D341Med (cell line): ENCODE measurements around the gene VIM.
"Not testable (repeated sequence)": the region's sequence is repeated elsewhere in the genome, so short reads cannot be mapped to it uniquely, and the experiment has no call there.

ENCODE experiments used
- DNase-seq: peaks from one replicate; pipeline ENCODE4 v3.0.0; 2012; ENCODE audit warnings: low spot score

VIM gene

GRCh38 chr10:17233286-17233991 lies 5.4 kb downstream of the VIM start:
- no peak for DNase-seq

GRCh38 chr10:17234431-17234945 lies 6.4 kb downstream of the VIM start:
- DNase-seq, result no peak

GRCh38 chr10:17235136-17235535 lies 7.1 kb downstream of the VIM start:
- DNase-seq, result no peak

- DNase-seq, result no peak
Measured at GRCh38 chr10:17236468-17237148, 8.6 kb downstream of the VIM start.

- no peak for DNase-seq
Measured at GRCh38 chr10:17237149-17237527, 9.1 kb downstream of the VIM start.

GRCh38 chr10:17237915-17238444 lies 9.9 kb downstream of the VIM start:
- no peak for DNase-seq

GRCh38 chr10:17238445-17239291 lies 10.6 kb downstream of the VIM start:
- no peak for DNase-seq

GRCh38 chr10:17239345-17240085 lies 11.5 kb downstream of the VIM start:
- no peak for DNase-seq

GRCh38 chr10:17240096-17240495 lies 12.1 kb downstream of the VIM start:
- no peak for DNase-seq

- DNase-seq, result no peak
Measured at GRCh38 chr10:17240616-17241015, 12.6 kb downstream of the VIM start.

GRCh38 chr10:17241611-17242333 lies 13.7 kb downstream of the VIM start:
- DNase-seq, result no peak

- no peak for DNase-seq
Measured at GRCh38 chr10:17244700-17245365, 16.8 kb downstream of the VIM start.

GRCh38 chr10:17247210-17247609 lies 19.2 kb downstream of the VIM start:
- DNase-seq, result no peak

GRCh38 chr10:17248964-17249363 lies 20.9 kb downstream of the VIM start:
- no peak for DNase-seq

GRCh38 chr10:17249820-17250219 lies 21.8 kb downstream of the VIM start:
- no peak for DNase-seq

- no peak for DNase-seq
Measured at GRCh38 chr10:17250736-17251135, 22.7 kb downstream of the VIM start.

- not testable (repeated sequence) for DNase-seq
Measured at GRCh38 chr10:17254543-17255050, 26.6 kb downstream of the VIM start.

GRCh38 chr10:17255512-17255911 lies 27.5 kb downstream of the VIM start:
- no peak for DNase-seq

GRCh38 chr10:17256051-17256450 lies 28.0 kb downstream of the VIM start:
- no peak for DNase-seq

GRCh38 chr10:17256627-17257026 lies 28.6 kb downstream of the VIM start:
- no peak for DNase-seq
